ENCODE data around the gene ATE1.
"Not testable (repeated sequence)": the region's sequence is repeated elsewhere in the genome, so short reads cannot be mapped to it uniquely, and the experiment has no call there.

The ATE1 gene

GRCh38 chr10:121926157-121926556 is 1.7 kb downstream of the ATE1 start:
- Histone ChIP-seq H3K9ac (peak overlapping the region in 7 of 11 experiments; percentile 96 to 99 (median 98); a peak in 11 of 22 replicates), H4K20me1 (peaks cover 0 to 25% (median 6%) of the 10 kb centered on the region in 11 experiments; a peak in 7 of 22 replicates), H3K4me3 (peak overlapping the region; percentile 82 to 99 (median 91)), H3K27me3 (no peaks in the 10 kb centered on the region), H3K27ac (peak overlapping the region in 9 of 11 experiments; percentile 95 to 99 (median 98); a peak in 12 of 22 replicates), H3K36me3 (peaks cover 17 to 33% (median 23%) of the 10 kb centered on the region in 11 experiments; a peak in 20 of 22 replicates), H3K4me2 (peak overlapping the region; percentile 75 to 91 (median 85)), H3K4me1 (peaks cover 22 to 40% (median 29%) of the 10 kb centered on the region in 10 experiments), H3K9me3 (replicated peaks in 1 of 11) (no peaks in the 10 kb centered on the region)
- TF ChIP-seq Cebpa-rat (IDR thresholded peaks at IDR 0.05): no peak

- no peak for TF ChIP-seq Cebpa-rat (IDR thresholded peaks at IDR 0.05)
- Histone ChIP-seq H3K4me2 (no peak overlapping the region), H3K9me3 (replicated peaks in 1 of 11) (peaks cover 11 to 19% (median 13%) of the 10 kb centered on the region in 11 experiments), H3K36me3 (peaks cover 48 to 78% (median 55%) of the 10 kb centered on the region in 11 experiments), H3K4me1 (peaks cover 6 to 21% (median 18%) of the 10 kb centered on the region in 10 experiments; a peak in 18 of 20 replicates), H3K27me3 (no peaks in the 10 kb centered on the region), H3K9ac (no peak overlapping the region), H3K4me3 (no peak overlapping the region), H3K27ac (no peak overlapping the region), H4K20me1 (peaks cover 0 to 25% (median 6%) of the 10 kb centered on the region in 11 experiments; a peak in 7 of 22 replicates)
Observed at GRCh38 chr10:121921238-121921931, 6.4 kb downstream of the ATE1 start.

GRCh38 chr10:121919666-121920065 is 8.2 kb downstream of the ATE1 start:
- H3K36me3 ChIP-seq: peaks cover 48 to 87% (median 62%) of the 10 kb centered on the region in 11 experiments
- H3K27ac ChIP-seq: no peak overlapping the region
- no peak for TF ChIP-seq Cebpa-rat (IDR thresholded peaks at IDR 0.05)
- no peak overlapping the region for H3K4me3 ChIP-seq
- no peaks in the 10 kb centered on the region for H3K27me3 ChIP-seq
- H3K4me2 ChIP-seq: no peak overlapping the region
- H3K4me1 ChIP-seq: peaks cover 0 to 9% (median 6%) of the 10 kb centered on the region in 10 experiments; a peak in 10 of 20 replicates
- H3K9ac ChIP-seq: no peak overlapping the region
- H3K9me3 ChIP-seq (replicated peaks in 1 of 11): peaks cover 11 to 19% (median 13%) of the 10 kb centered on the region in 11 experiments
- peaks cover 0 to 12% (median 0%) of the 10 kb centered on the region in 11 experiments; a peak in 6 of 22 replicates for H4K20me1 ChIP-seq

- H3K9ac ChIP-seq, H3K27me3 ChIP-seq, H3K4me3 ChIP-seq, H3K4me2 ChIP-seq, H3K27ac ChIP-seq, H3K4me1 ChIP-seq: not testable (repeated sequence)
- H3K9me3 ChIP-seq (replicated peaks in 1 of 11): peaks cover 11 to 19% (median 13%) of the 10 kb centered on the region in 11 experiments
- peaks cover 56 to 93% (median 70%) of the 10 kb centered on the region in 11 experiments for H3K36me3 ChIP-seq
- H4K20me1 ChIP-seq: peaks cover 0 to 12% (median 0%) of the 10 kb centered on the region in 11 experiments; a peak in 6 of 22 replicates
Observed at GRCh38 chr10:121918800-121919199, 9.0 kb downstream of the ATE1 start.

GRCh38 chr10:121914661-121915060 is 13.2 kb downstream of the ATE1 start:
- Histone ChIP-seq H3K27ac (no peak overlapping the region), H3K9ac (no peak overlapping the region), H3K36me3 (peaks cover 59 to 92% (median 70%) of the 10 kb centered on the region in 11 experiments), H3K27me3 (no peaks in the 10 kb centered on the region), H3K4me3 (no peak overlapping the region), H4K20me1 (no peaks in the 10 kb centered on the region), H3K4me1 (peaks cover 0 to 9% (median 6%) of the 10 kb centered on the region in 10 experiments; a peak in 10 of 20 replicates), H3K9me3 (replicated peaks in 1 of 11) (peaks cover 9 to 11% (median 10%) of the 10 kb centered on the region in 11 experiments), H3K4me2 (no peak overlapping the region)
- no peak for TF ChIP-seq Cebpa-rat (IDR thresholded peaks at IDR 0.05)

GRCh38 chr10:121911421-121911697 is 16.5 kb downstream of the ATE1 start:
- peak overlapping the region in 1 of 11 experiments; percentile 14; a peak in 1 of 22 replicates for H3K27ac ChIP-seq
- no peak for TF ChIP-seq Cebpa-rat (IDR thresholded peaks at IDR 0.05)

GRCh38 chr10:121910673-121911420 is 17.0 kb downstream of the ATE1 start:
- no peak for TF ChIP-seq Cebpa-rat (IDR thresholded peaks at IDR 0.05)
- Histone ChIP-seq H3K4me1 (no peaks in the 10 kb centered on the region), H3K27me3 (no peaks in the 10 kb centered on the region), H3K4me3 (no peak overlapping the region), H3K36me3 (peaks cover 66 to 93% (median 87%) of the 10 kb centered on the region in 11 experiments), H3K27ac (peak overlapping the region in 2 of 11 experiments; percentile 13 to 14; a peak in 2 of 22 replicates), H3K4me2 (no peak overlapping the region), H4K20me1 (0 out of 22 replicates have a peak, but pooled peaks cover 0 to 5% (median 0%) of the 10 kb centered on the region in 11 experiments), H3K9ac (no peak overlapping the region), H3K9me3 (replicated peaks in 1 of 11) (no peaks in the 10 kb centered on the region)

More at GRCh38 chr10:121911421-121911697, 16.5 kb downstream of the ATE1 start:
- Histone ChIP-seq H3K9me3 (replicated peaks in 1 of 11) (no peaks in the 10 kb centered on the region), H3K36me3 (peaks cover 61 to 93% (median 85%) of the 10 kb centered on the region in 11 experiments), H4K20me1 (0 out of 22 replicates have a peak, but pooled peaks cover 0 to 5% (median 0%) of the 10 kb centered on the region in 11 experiments), H3K4me3 (no peak overlapping the region), H3K4me1 (no peaks in the 10 kb centered on the region), H3K9ac (no peak overlapping the region), H3K4me2 (no peak overlapping the region), H3K27me3 (no peaks in the 10 kb centered on the region)

GRCh38 chr10:121904888-121905287 is 22.9 kb downstream of the ATE1 start:
- peaks cover 0 to 5% (median 0%) of the 10 kb centered on the region in 11 experiments; a peak in 1 of 22 replicates for H4K20me1 ChIP-seq
- H3K4me3 ChIP-seq: no peak overlapping the region
- no peaks in the 10 kb centered on the region for H3K27me3 ChIP-seq
- no peak overlapping the region for H3K4me2 ChIP-seq
- peaks cover 51 to 94% (median 62%) of the 10 kb centered on the region in 11 experiments for H3K36me3 ChIP-seq
- no peak for TF ChIP-seq Cebpa-rat (IDR thresholded peaks at IDR 0.05)
- no peak overlapping the region for H3K9ac ChIP-seq
- no peaks in the 10 kb centered on the region for H3K4me1 ChIP-seq
- H3K9me3 ChIP-seq (replicated peaks in 1 of 11): no peaks in the 10 kb centered on the region
- no peak overlapping the region for H3K27ac ChIP-seq
